ENCODE measurements around the gene SLC7A6.

DNA sequence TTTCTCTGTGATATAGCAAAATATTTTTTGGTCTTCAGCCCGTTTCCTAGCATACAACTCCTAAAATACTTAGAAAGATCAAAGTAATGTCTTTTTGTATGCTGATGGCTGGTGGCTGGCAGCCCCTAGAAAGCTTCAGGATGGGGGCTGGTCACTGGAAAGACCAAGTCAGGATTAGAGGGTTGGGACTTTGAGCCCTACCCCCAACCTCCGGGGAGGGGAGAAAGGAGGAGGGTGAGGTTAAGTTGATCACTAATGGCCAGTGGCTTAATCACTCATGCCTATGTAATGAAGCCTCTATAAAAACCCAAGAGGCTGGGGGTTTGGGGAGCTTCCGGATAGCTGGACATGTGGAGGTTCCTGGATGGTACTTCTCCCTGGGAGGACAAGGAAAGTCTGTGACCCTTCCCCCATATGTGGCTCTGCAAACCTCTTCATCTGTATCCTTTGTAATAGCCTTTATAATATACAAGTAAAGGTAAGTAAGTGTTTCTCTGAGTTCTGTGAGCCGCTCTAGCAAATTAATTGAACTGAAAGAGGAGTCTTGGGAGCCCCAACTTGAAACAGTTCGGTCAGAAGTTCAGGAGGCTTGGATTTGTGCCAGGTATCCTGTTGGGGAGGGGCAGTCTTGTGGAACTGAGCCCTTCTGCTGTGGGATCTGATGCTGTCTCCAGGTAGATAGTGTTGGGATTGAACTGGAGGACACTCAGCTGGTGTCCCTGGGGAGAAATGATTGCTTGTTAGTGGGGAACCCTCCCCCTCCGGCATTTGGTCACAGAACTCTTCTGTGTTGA lies 3.5 kb downstream of the SLC7A6 start:
- TF ChIP-seq, protein P1, sequence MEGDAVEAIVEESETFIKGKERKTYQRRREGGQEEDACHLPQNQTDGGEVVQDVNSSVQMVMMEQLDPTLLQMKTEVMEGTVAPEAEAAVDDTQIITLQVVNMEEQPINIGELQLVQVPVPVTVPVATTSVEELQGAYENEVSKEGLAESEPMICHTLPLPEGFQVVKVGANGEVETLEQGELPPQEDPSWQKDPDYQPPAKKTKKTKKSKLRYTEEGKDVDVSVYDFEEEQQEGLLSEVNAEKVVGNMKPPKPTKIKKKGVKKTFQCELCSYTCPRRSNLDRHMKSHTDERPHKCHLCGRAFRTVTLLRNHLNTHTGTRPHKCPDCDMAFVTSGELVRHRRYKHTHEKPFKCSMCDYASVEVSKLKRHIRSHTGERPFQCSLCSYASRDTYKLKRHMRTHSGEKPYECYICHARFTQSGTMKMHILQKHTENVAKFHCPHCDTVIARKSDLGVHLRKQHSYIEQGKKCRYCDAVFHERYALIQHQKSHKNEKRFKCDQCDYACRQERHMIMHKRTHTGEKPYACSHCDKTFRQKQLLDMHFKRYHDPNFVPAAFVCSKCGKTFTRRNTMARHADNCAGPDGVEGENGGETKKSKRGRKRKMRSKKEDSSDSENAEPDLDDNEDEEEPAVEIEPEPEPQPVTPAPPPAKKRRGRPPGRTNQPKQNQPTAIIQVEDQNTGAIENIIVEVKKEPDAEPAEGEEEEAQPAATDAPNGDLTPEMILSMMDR (IDR thresholded peaks at IDR 0.05) = no peak
- TF ChIP-seq POLR2A (IDR thresholded peaks at IDR 0.05) = no peak

Data from thyroid gland (tissue), 4 donors.